ENCODE data around the gene C13orf46. TPM values are rescaled to one million over a fixed set of nuclear protein-coding genes. Genes with fewer than 3 reads are reported as not detected.

The C13orf46 gene
- total and polyA plus RNA-seq, 2 of the 8 experiments (the other 6 are each of a cell fraction or from before 2014, with no cell fraction given), result 0.23 to 0.28 TPM

- Histone ChIP-seq H3K14ac (ENCODE audit: insufficient read length) (no peak overlapping the region), H3K36me3 (ENCODE audit: control insufficient read depth in 2 of 4, insufficient read depth in 4 of 4, low read length in 3 of 4) (peaks cover 0 to 2% (median 0%) of the 10 kb centered on the region in 4 experiments; a peak in 1 of 8 replicates), H3K23me2 (ENCODE audit: low read depth, low read length) (no peaks in the 10 kb centered on the region), H4K91ac (replicated peaks; ENCODE audit: insufficient read length, low read length) (no peak overlapping the region), H3K79me1 (ENCODE audit: low read depth, low read length) (no peaks in the 10 kb centered on the region), H3K18ac (ENCODE audit: extremely low read depth, low read length) (no peak overlapping the region), H4K5ac (ENCODE audit: insufficient read length, low read depth, low read length) (no peak overlapping the region), H2AK5ac (ENCODE audit: low read depth, low read length) (no peak overlapping the region), H2BK15ac (ENCODE audit: low read length) (no peak overlapping the region), H3K4me1 (replicated peaks in 1 of 4; ENCODE audit: control insufficient read depth in 3 of 4, insufficient read depth in 4 of 4, low read length in 3 of 4) (no peaks in the 10 kb centered on the region; a peak in 1 of 7 replicates), H3K4me2 (ENCODE audit: insufficient read depth in 1 of 2, low read depth in 2 of 2, low read length in 2 of 2) (no peak overlapping the region), H3K4me3 (ENCODE audit: extremely low read depth in 1 of 4, insufficient read depth in 2 of 4, low read depth in 3 of 4, low read length in 4 of 4) (no peak overlapping the region), H3K27me3 (replicated peaks in 1 of 4; ENCODE audit: control insufficient read depth in 3 of 4, extremely low read depth in 1 of 4, insufficient read depth in 3 of 4, low read length in 3 of 4) (no peaks in the 10 kb centered on the region), H3K79me2 (ENCODE audit: control insufficient read depth in 1 of 2, insufficient read depth in 2 of 2, low read length in 2 of 2) (no peaks in the 10 kb centered on the region), H3K9me3 (ENCODE audit: insufficient read depth in 2 of 2, low read depth in 1 of 2, low read length in 1 of 2) (no peaks in the 10 kb centered on the region), H3K4ac (replicated peaks; ENCODE audit: insufficient read length, low read depth, low read length) (no peak overlapping the region), H2BK12ac (ENCODE audit: low read depth, low read length) (no peak overlapping the region), H2BK120ac (replicated peaks; ENCODE audit: low read depth, low read length) (no peak overlapping the region), H3K27ac (ENCODE audit: low read depth, low read length) (no peak overlapping the region), H3K9ac (replicated peaks in 1 of 4; ENCODE audit: extremely low read depth in 1 of 4, low read depth in 3 of 4, low read length in 3 of 4) (no peak overlapping the region), H4K20me1 (replicated peaks in 1 of 2; ENCODE audit: control insufficient read depth in 1 of 2, insufficient read depth in 2 of 2, low read length in 2 of 2) (peaks cover 4 to 8% of the 10 kb centered on the region in 2 experiments), H4K8ac (ENCODE audit: extremely low read depth, insufficient read depth, low read length) (no peak overlapping the region), H3K23ac (ENCODE audit: insufficient read length) (no peak overlapping the region), H2BK20ac (ENCODE audit: low read length) (no peak overlapping the region), H2AFZ (ENCODE audit: low read length) (no peak overlapping the region), H3K56ac (replicated peaks; ENCODE audit: insufficient read length, low read depth, low read length) (no peak overlapping the region), H2BK5ac (ENCODE audit: low read depth, low read length) (no peak overlapping the region)
- CTCF ChIA-PET (ENCODE audit: partially characterized antibody), result no interaction called here
- WGBS, 2 experiments (ENCODE audit: extremely low coverage in 1 of 2, insufficient coverage in 1 of 2, insufficient read length in 1 of 2, insufficient replicate concordance in 2 of 2, low coverage in 1 of 2, low lambda C conversion rate in 2 of 2, missing lambda C conversion rate in 1 of 2), result 92% methylated on average over 4 of the region's 10 CpGs; no CpG with 5 or more reads in 1 of the 2 experiments
- DNase-seq (ENCODE audit: low read depth in 1 of 2, low spot score in 2 of 2), result no peak
- no peak for FAIRE-seq
- POLR2A ChIA-PET (ENCODE audit: partially characterized antibody), result no interaction called here
- TF ChIP-seq MAFK (IDR thresholded peaks at IDR 0.05; ENCODE audit: low read depth, low read length) (no peak), ZNF274 (IDR thresholded peaks at IDR 0.05; ENCODE audit: borderline replicate concordance, extremely low read depth, low read length) (no peak), CEBPB (IDR thresholded peaks at IDR 0.05; ENCODE audit: low read depth, low read length) (no peak), BRCA1 (IDR thresholded peaks at IDR 0.05; ENCODE audit: low read depth, low read length) (no peak), GTF2F1 (IDR thresholded peaks at IDR 0.05; ENCODE audit: borderline replicate concordance, low read depth, low read length) (no peak), JUN (IDR thresholded peaks at IDR 0.05; ENCODE audit: low read depth, low read length) (no peak), POLR2AphosphoS5 (IDR thresholded peaks at IDR 0.05; ENCODE audit: low read depth, low read length) (no peak), PHF8 (conservative IDR thresholded peaks at IDR 0.05; ENCODE audit: low read depth, low read length) (no peak), TAF1 (IDR thresholded peaks at IDR 0.05; ENCODE audit: low read depth, low read length) (no peak), RBBP5 (IDR thresholded peaks at IDR 0.05; ENCODE audit: borderline replicate concordance, low read depth, low read length) (no peak), FOSL1 (IDR thresholded peaks at IDR 0.05; ENCODE audit: insufficient read depth, low read depth, low read length) (no peak), ATF3 (IDR thresholded peaks at IDR 0.05; ENCODE audit: insufficient read depth, low read depth, low read length) (no peak), MAX (IDR thresholded peaks at IDR 0.05) (no peak), NRF1 (IDR thresholded peaks at IDR 0.05; ENCODE audit: low read depth, low read length) (no peak), RFX5 (IDR thresholded peaks at IDR 0.05; ENCODE audit: borderline replicate concordance, low read depth, low read length) (no peak), CHD1 (IDR thresholded peaks at IDR 0.05; ENCODE audit: low read depth, low read length) (no peak)
Measured at GRCh38 chr13:113999618-113999910, 25.7 kb upstream of the C13orf46 start.

All from H1 (cell line).